ENCODE measurements around the gene ACY1.
A peak's percentile ranks its signal among the peaks of the same experiment; 100 is the strongest.
"Not testable (repeated sequence)": the region's sequence is repeated elsewhere in the genome, so short reads cannot be mapped to it uniquely, and the experiment has no call there.

ACY1 gene

GRCh38 chr3:51988286-51989146 is 5.2 kb downstream of the ACY1 start:
- H3K4me3 ChIP-seq (ENCODE audit: low read depth, low read length): no peak overlapping the region
- in situ Hi-C loops (cut with HindIII; ENCODE audit: low sequenced_read_pairs): no loop called here
- no peak for DNase-seq (ENCODE audit: low read depth)
- TF ChIP-seq CTCF (IDR thresholded peaks at IDR 0.05; ENCODE audit: low read depth, low read length, missing control alignments): no peak

GRCh38 chr3:51990501-51990971 is 7.2 kb downstream of the ACY1 start:
- not testable (repeated sequence) for H3K4me3 ChIP-seq (ENCODE audit: low read depth, low read length); DNase-seq (ENCODE audit: low read depth)
- in situ Hi-C loops (cut with HindIII; ENCODE audit: low sequenced_read_pairs): loop anchor here (5.0 kb wide), 3 partner anchors 57 to 157 kb away; no protein-coding TSS in a partner anchor

- no peak overlapping the region for H3K4me3 ChIP-seq (ENCODE audit: low read depth, low read length)
- no peak for DNase-seq (ENCODE audit: low read depth)
- no peak for TF ChIP-seq CTCF (IDR thresholded peaks at IDR 0.05; ENCODE audit: low read depth, low read length, missing control alignments)
- in situ Hi-C loops (cut with HindIII; ENCODE audit: low sequenced_read_pairs): loop anchor here (5.0 kb wide), 3 partner anchors 55 to 155 kb away; no protein-coding TSS in a partner anchor
Measured at GRCh38 chr3:51992017-51992682, 8.8 kb downstream of the ACY1 start.

- in situ Hi-C loops (cut with HindIII; ENCODE audit: low sequenced_read_pairs): loop anchor here (5.0 kb wide), 3 partner anchors 54 to 154 kb away; no protein-coding TSS in a partner anchor
- DNase-seq (ENCODE audit: low read depth); H3K4me3 ChIP-seq (ENCODE audit: low read depth, low read length): not testable (repeated sequence)
Measured at GRCh38 chr3:51993657-51994056, 10.3 kb downstream of the ACY1 start.

GRCh38 chr3:51994530-51994929 is 11.2 kb downstream of the ACY1 start:
- TF ChIP-seq CTCF (IDR thresholded peaks at IDR 0.05; ENCODE audit: low read depth, low read length, missing control alignments): no peak
- DNase-seq (ENCODE audit: low read depth): no peak
- peak overlapping the region; percentile 88 for H3K4me3 ChIP-seq (ENCODE audit: low read depth, low read length)
- in situ Hi-C loops (cut with HindIII; ENCODE audit: low sequenced_read_pairs): loop anchor here (5.0 kb wide), 3 partner anchors 53 to 153 kb away; no protein-coding TSS in a partner anchor

- in situ Hi-C loops (cut with HindIII; ENCODE audit: low sequenced_read_pairs): no loop called here
- DNase-seq (ENCODE audit: low read depth): peak; percentile 89
- peak within 1 kb of the TSS; percentile 88 for H3K4me3 ChIP-seq (ENCODE audit: low read depth, low read length)
- TF ChIP-seq CTCF (IDR thresholded peaks at IDR 0.05; ENCODE audit: low read depth, low read length, missing control alignments): no peak
Measured at GRCh38 chr3:51995346-51996163, 12.2 kb downstream of the ACY1 start, which contains the start of gene RPL29. Gene RPL29, minus strand, starts transcription at chr3:51995895. Its CDS starts 434 bp downstream, at chr3:51995461.

- DNase-seq (ENCODE audit: low read depth): no peak
- in situ Hi-C loops (cut with HindIII; ENCODE audit: low sequenced_read_pairs): no loop called here
- TF ChIP-seq CTCF (IDR thresholded peaks at IDR 0.05; ENCODE audit: low read depth, low read length, missing control alignments): no peak
- no peak overlapping the region for H3K4me3 ChIP-seq (ENCODE audit: low read depth, low read length)
Measured at GRCh38 chr3:51997172-51997571, 13.8 kb downstream of the ACY1 start.
